ENCODE measurements around the gene ZSWIM8.

GRCh38 chr10:73812657-73813056 is 27.3 kb downstream of the ZSWIM8 start:
- TF ChIP-seq GATA2 (IDR thresholded peaks at IDR 0.05; ENCODE audit: low read depth, low read length) (no peak), GATA3 (IDR thresholded peaks at IDR 0.05; ENCODE audit: low read depth, low read length) (no peak)
